H9 (cell line): Measurements from ENCODE around the gene FOXM1. TPM values are rescaled to one million over a fixed set of nuclear protein-coding genes. Genes with fewer than 3 reads are reported as not detected.
A peak's percentile ranks its signal among the peaks of the same experiment; 100 is the strongest.

Source experiments
- DNase-seq: peaks from one replicate; pipeline ENCODE4 v3.0.0-alpha.2; 2017
- H2AFZ ChIP-seq: one replicate; pipeline ENCODE4 v1.6.1; 2013; ENCODE audit warnings: mild to moderate bottlenecking, low read length, control low read depth, moderate library complexity
- H2AK5ac ChIP-seq: 2 replicates; pipeline ENCODE4 v1.6.1; 2013; ENCODE audit warnings: low read length, control low read depth, mixed read lengths; ENCODE audit not compliant: insufficient read length
- H2BK120ac ChIP-seq: one replicate; pipeline ENCODE4 v1.6.1; 2013; ENCODE audit warnings: low read depth, mild to moderate bottlenecking, low read length, control low read depth, inconsistent platforms; ENCODE audit not compliant: poor library complexity, severe bottlenecking
- H2BK12ac ChIP-seq: 2 replicates; pipeline ENCODE4 v1.6.1; 2013; ENCODE audit warnings: low read length, control low read depth, mixed read lengths, low read depth; ENCODE audit not compliant: insufficient read length
- H2BK15ac ChIP-seq: 2 replicates; pipeline ENCODE4 v1.6.1; 2013; ENCODE audit warnings: low read depth, low read length, control low read depth
- H2BK20ac ChIP-seq: one replicate; pipeline ENCODE4 v1.6.1; 2013; ENCODE audit warnings: low read depth, mild to moderate bottlenecking, low read length, control low read depth, inconsistent platforms; ENCODE audit not compliant: poor library complexity, severe bottlenecking
- H2BK5ac ChIP-seq: 2 replicates; pipeline ENCODE4 v1.6.1; 2013; ENCODE audit warnings: low read length, control low read depth, mixed read lengths; ENCODE audit not compliant: insufficient read length
- H3K14ac ChIP-seq: 2 replicates; pipeline ENCODE4 v1.6.1; 2013; ENCODE audit warnings: low read length, control low read depth; ENCODE audit not compliant: insufficient read depth
- H3K18ac ChIP-seq: 2 replicates; pipeline ENCODE4 v1.6.1; 2013; ENCODE audit warnings: low read depth, mild to moderate bottlenecking, mixed read lengths, low read length, control low read depth; ENCODE audit not compliant: insufficient read length
- H3K23ac ChIP-seq: 2 replicates; pipeline ENCODE4 v1.6.1; 2013; ENCODE audit warnings: low read length, control low read depth, mixed read lengths, low read depth; ENCODE audit not compliant: insufficient read length
- H3K23me2 ChIP-seq: 2 replicates; pipeline ENCODE4 v1.6.1; 2013; ENCODE audit warnings: low read depth, mild to moderate bottlenecking, mixed read lengths, low read length, control low read depth; ENCODE audit not compliant: insufficient read length, poor library complexity, severe bottlenecking
- H3K27ac ChIP-seq: 2 replicates; pipeline ENCODE4 v1.5.1; 2013; ENCODE audit warnings: low read length, control low read depth, mixed read lengths, low read depth; ENCODE audit not compliant: insufficient read length
- H3K27me3 ChIP-seq: 2 replicates; pipeline ENCODE4 v1.6.1; 2013; ENCODE audit warnings: low read length, control low read depth, inconsistent platforms; ENCODE audit not compliant: insufficient read depth
- H3K4ac ChIP-seq: 2 replicates; pipeline ENCODE4 v1.6.1; 2013; ENCODE audit warnings: low read depth, mild to moderate bottlenecking, control low read depth, inconsistent platforms, low read length, moderate library complexity
- H3K4me1 ChIP-seq: 2 replicates; pipeline ENCODE4 v1.6.1; 2013; ENCODE audit warnings: low read length, control low read depth, inconsistent platforms; ENCODE audit not compliant: insufficient read depth
- H3K4me2 ChIP-seq: 2 replicates; pipeline ENCODE4 v1.6.1; 2013; ENCODE audit warnings: low read length, control low read depth, mixed read lengths; ENCODE audit not compliant: insufficient read length, insufficient read depth
- H3K56ac ChIP-seq: 2 replicates; pipeline ENCODE4 v1.6.1; 2013; ENCODE audit warnings: low read depth, mild to moderate bottlenecking, mixed read lengths, low read length, control low read depth; ENCODE audit not compliant: insufficient read length
- H3K79me1 ChIP-seq: 2 replicates; pipeline ENCODE4 v1.6.1; 2013; ENCODE audit warnings: low read depth, mild to moderate bottlenecking, moderate library complexity, low read length, control low read depth, inconsistent platforms; ENCODE audit not compliant: insufficient read depth, poor library complexity, severe bottlenecking
- H3K79me2 ChIP-seq: 2 replicates; pipeline ENCODE4 v1.6.1; 2013; ENCODE audit warnings: low read length, control low read depth, inconsistent platforms; ENCODE audit not compliant: insufficient read depth
- H3K9ac ChIP-seq: 2 replicates; pipeline ENCODE4 v1.6.1; 2013; ENCODE audit warnings: low read length, control low read depth, mixed read lengths; ENCODE audit not compliant: insufficient read length; ENCODE audit errors: extremely low read depth
- H3K9me3 ChIP-seq: one replicate; pipeline ENCODE4 v1.6.1; 2013; ENCODE audit warnings: low read depth, low read length, inconsistent platforms; ENCODE audit not compliant: control insufficient read depth
- H3T11ph ChIP-seq: one replicate; pipeline ENCODE4 v1.6.1; 2013; ENCODE audit warnings: mild to moderate bottlenecking, low read length, control low read depth, inconsistent platforms
- H4K20me1 ChIP-seq: one replicate; pipeline ENCODE4 v1.6.1; 2013; ENCODE audit not compliant: control insufficient read depth, insufficient read length, insufficient read depth
- H4K5ac ChIP-seq: 2 replicates; pipeline ENCODE4 v1.6.1; 2013; ENCODE audit warnings: low read depth, mild to moderate bottlenecking, mixed read lengths, low read length, control low read depth; ENCODE audit not compliant: insufficient read length
- H4K8ac ChIP-seq: replicated peaks from 2 replicates; pipeline ENCODE4 v1.6.1; 2013; ENCODE audit warnings: low read length, control low read depth, mixed read lengths, low read depth; ENCODE audit not compliant: insufficient read length
- H4K91ac ChIP-seq: 2 replicates; pipeline ENCODE4 v1.6.1; 2013; ENCODE audit warnings: low read depth, mild to moderate bottlenecking, moderate library complexity, mixed read lengths, low read length, control low read depth; ENCODE audit not compliant: insufficient read length
- H3K27ac Mint-ChIP-seq, 3 experiments: 2 replicates in 2 of 3; 3 replicates in 1 of 3; pipeline ENCODE4 v1.8.0; 2020 to 2021; ENCODE audit warnings: mixed read lengths in 3 of 3, mild to moderate bottlenecking in 1 of 3, moderate library complexity in 1 of 3
- H3K27me3 Mint-ChIP-seq: 2 replicates; pipeline ENCODE4 v1.8.0; 2021; ENCODE audit warnings: low read depth, mild to moderate bottlenecking, moderate library complexity, mixed read lengths
- H3K36me3 Mint-ChIP-seq, 3 experiments: 2 replicates in 2 of 3; 3 replicates in 1 of 3; pipeline ENCODE4 v1.8.0; 2020 to 2021; ENCODE audit warnings: low read depth in 3 of 3, mixed read lengths in 3 of 3; ENCODE audit not compliant: insufficient read depth in 1 of 3
- H3K4me1 Mint-ChIP-seq, 2 experiments: 2 replicates each; pipeline ENCODE4 v1.8.0; 2020; ENCODE audit warnings: mixed read lengths in 2 of 2
- H3K4me3 Mint-ChIP-seq, 2 experiments: 2 replicates in 1 of 2; 3 replicates in 1 of 2; pipeline ENCODE4 v1.8.0; 2020 to 2021; ENCODE audit warnings: mild to moderate bottlenecking in 2 of 2, mixed read lengths in 2 of 2, moderate library complexity in 1 of 2
- H3K9me3 Mint-ChIP-seq, 2 experiments: 2 replicates in 1 of 2; 3 replicates in 1 of 2; pipeline ENCODE4 v1.8.0; 2020; ENCODE audit warnings: mild to moderate bottlenecking in 2 of 2, mixed read lengths in 2 of 2, moderate library complexity in 1 of 2
- CTCF ChIP-seq: fragments of 200-600 bp; sonication (generic); conservative IDR thresholded peaks from 3 replicates; pipeline ENCODE4 v1.8.0; 2021; ENCODE audit warnings: antibody characterized with exemption, mild to moderate bottlenecking
- WGBS: extraction: QIAGEN DNeasy Blood & Tissue Kit; methylation state at CpG from one replicate; pipeline ENCODE4 v1.1.7; 2013; ENCODE audit warnings: missing lambda C conversion rate, low lambda C conversion rate, mixed read lengths; ENCODE audit not compliant: insufficient read length; ENCODE audit errors: extremely low coverage; 5-methylcytosine and 5-hydroxymethylcytosine counted together
- total RNA-seq: library from RNA; stranded (reverse); gene quantifications from 2 replicates; pipeline ENCODE4 v1.2.1, GENCODE V29; 2021

Gene FOXM1
- total RNA-seq, 1 experiment from 2014 or later: 109 TPM

- peaks cover 4 to 15% (median 13%) of the 10 kb centered on the region in 3 experiments for H3K36me3 Mint-ChIP-seq
- Histone ChIP-seq H3K14ac (no peak overlapping the region), H3K27me3 (no peaks in the 10 kb centered on the region), H2AFZ (no peak overlapping the region), H3K18ac (no peak overlapping the region), H3K4me2 (no peak overlapping the region), H2BK20ac (no peak overlapping the region), H4K8ac (no peak overlapping the region), H2BK15ac (no peak overlapping the region), H4K91ac (no peak overlapping the region), H4K5ac (no peak overlapping the region), H3K56ac (no peak overlapping the region), H4K20me1 (peaks cover 3% of the 10 kb centered on the region), H3K23me2 (peaks cover 5% of the 10 kb centered on the region), H3K9ac (no peak overlapping the region), H3K23ac (no peak overlapping the region), H2BK5ac (no peak overlapping the region), H3K9me3 (no peaks in the 10 kb centered on the region), H3K4me1 (no peaks in the 10 kb centered on the region), H3K79me2 (0 out of 2 replicates have a peak, but pooled peaks cover 1% of the 10 kb centered on the region), H3T11ph (no peak overlapping the region), H3K27ac (no peak overlapping the region), H3K4ac (no peak overlapping the region), H2BK120ac (no peak overlapping the region), H2AK5ac (no peak overlapping the region), H3K79me1 (peaks cover 2% of the 10 kb centered on the region), H2BK12ac (no peak overlapping the region)
- no peak for TF ChIP-seq CTCF
- H3K27ac Mint-ChIP-seq: peak overlapping the region in 1 of 3 experiments; percentile 47; a peak in 1 of 7 replicates
- H3K4me1 Mint-ChIP-seq: peaks cover 10 to 16% of the 10 kb centered on the region in 2 experiments
- WGBS: no CpG with 5 or more reads among the region's 8 CpGs
- 0 out of 2 replicates have a peak, but pooled peaks cover 3% of the 10 kb centered on the region for H3K27me3 Mint-ChIP-seq
- DNase-seq: no peak
- peak overlapping the region in 1 of 2 experiments; percentile 21; a peak in 1 of 5 replicates for H3K4me3 Mint-ChIP-seq
- H3K9me3 Mint-ChIP-seq: no peaks in the 10 kb centered on the region
Measured at GRCh38 chr12:2893007-2893406, 16.0 kb upstream of the FOXM1 start.
